ENCODE results near the gene PLSCR3.

The PLSCR3 gene

DNA sequence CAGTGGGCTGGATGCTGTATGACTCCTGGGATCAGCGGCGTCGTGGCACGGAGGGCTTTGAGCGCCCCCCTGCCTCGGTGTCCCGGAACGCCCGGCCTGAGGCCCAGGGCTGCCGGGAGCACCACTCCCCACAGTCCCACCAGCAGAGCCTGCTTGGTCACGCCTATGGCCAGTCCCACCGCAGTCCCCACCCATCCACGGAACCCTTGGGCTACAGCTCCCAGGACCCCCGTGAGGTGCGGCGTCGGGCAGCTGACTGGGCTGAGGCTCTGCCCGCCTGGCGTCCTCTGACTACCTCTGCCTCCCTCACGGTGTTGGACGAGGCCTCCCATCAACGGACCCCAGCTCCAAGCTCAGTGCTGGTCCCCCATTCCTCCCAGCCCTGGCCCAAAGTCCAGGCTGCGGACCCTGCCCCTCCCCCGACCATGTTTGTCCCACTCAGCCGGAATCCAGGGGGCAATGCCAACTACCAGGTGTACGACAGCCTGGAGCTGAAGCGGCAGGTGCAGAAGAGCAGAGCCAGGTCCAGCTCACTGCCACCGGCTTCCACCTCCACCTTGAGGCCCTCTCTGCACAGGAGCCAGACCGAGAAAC is 32.7 kb upstream of the PLSCR3 start:
- no peak for DNase-seq (ENCODE audit: low read depth in 2 of 2)

GRCh38 chr17:7426203-7426863 is 32.0 kb upstream of the PLSCR3 start:
- DNase-seq (ENCODE audit: low read depth in 2 of 2): no peak

DNA sequence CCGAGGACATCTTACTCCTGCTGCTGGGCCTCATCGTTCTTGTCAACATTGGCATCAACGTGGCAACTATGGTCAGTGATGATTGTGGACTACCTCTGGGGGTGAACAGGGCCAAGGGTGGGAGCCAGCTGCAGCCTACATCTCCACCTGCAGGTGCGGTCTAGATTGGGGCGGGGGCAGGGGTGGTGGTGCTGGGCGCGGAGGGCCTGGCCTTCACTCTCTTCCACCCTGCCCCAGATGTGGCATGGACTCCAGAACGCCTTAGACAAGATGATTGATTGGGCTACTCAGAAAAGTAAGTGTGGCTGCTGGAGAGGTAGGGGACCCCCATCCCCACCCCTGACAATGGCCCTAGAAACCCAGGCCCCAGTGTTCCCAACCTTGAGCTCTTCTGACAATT is 31.4 kb upstream of the PLSCR3 start:
- DNase-seq (ENCODE audit: low read depth in 2 of 2): no peak

DNA sequence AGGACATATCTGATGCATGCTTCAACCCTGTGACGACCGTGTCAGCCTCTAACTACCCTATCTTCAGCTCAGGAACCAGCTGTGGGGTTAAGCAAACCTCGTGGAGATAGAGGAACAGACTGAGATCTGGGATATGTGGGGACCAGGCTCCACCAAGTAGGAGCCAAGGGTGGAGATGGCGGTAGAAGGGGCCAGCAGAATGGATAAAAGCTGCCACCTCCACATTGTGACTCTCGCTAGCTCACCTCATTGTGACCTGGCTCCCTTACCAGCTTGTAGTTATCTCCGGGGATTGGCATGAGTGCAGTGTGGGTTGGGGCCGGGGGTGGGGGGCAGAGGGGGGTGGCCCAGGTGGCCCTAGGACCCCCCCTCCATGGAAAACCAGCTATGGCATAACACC is 31.0 kb upstream of the PLSCR3 start, which contains the start of gene SPEM2:
SPEM2 (plus strand) TSS at position 301 of the 400 bp plus-strand sequence; CDS start at position 374, 73 bp downstream.
- no peak for DNase-seq (ENCODE audit: low read depth in 2 of 2)

DNA sequence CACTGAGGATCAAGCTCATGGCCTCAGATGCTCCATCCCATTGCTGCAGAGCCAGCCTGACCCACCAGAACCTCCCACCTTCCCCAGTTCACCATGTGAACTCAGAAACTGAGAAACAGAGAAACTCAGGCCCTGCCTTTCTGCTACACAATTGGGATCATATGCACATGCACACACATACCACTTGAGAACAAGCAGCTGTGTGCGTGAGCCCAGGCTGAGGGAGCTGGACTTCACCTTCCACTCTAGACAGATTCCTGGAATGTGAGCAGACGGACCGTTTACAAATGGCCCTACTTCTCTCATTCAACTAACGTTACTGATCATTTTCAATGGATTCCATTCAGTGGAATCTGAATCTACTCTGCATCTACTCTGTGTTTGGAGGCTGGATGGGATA is 29.4 kb upstream of the PLSCR3 start:
- no peak for DNase-seq (ENCODE audit: low read depth in 2 of 2)

DNA sequence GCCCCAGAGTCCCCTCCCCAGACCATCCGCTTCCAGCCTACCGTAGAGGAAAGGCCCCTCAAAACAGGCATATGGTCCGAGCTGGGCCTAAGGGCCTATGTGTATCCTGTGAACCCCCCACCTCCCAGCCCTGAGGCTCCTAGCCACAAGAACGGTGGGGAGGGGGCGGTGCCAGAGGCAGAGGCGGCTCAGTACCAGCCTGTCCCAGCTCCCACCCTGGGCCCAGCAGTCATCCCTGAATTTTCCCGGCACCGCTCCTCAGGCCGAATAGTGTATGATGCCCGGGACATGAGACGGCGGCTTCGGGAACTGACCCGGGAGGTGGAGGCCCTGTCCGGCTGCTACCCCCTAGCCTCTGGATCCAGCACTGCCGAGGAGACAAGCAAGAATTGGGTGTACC is 26.9 kb upstream of the PLSCR3 start:
- no peak for DNase-seq (ENCODE audit: low read depth in 2 of 2)

DNA sequence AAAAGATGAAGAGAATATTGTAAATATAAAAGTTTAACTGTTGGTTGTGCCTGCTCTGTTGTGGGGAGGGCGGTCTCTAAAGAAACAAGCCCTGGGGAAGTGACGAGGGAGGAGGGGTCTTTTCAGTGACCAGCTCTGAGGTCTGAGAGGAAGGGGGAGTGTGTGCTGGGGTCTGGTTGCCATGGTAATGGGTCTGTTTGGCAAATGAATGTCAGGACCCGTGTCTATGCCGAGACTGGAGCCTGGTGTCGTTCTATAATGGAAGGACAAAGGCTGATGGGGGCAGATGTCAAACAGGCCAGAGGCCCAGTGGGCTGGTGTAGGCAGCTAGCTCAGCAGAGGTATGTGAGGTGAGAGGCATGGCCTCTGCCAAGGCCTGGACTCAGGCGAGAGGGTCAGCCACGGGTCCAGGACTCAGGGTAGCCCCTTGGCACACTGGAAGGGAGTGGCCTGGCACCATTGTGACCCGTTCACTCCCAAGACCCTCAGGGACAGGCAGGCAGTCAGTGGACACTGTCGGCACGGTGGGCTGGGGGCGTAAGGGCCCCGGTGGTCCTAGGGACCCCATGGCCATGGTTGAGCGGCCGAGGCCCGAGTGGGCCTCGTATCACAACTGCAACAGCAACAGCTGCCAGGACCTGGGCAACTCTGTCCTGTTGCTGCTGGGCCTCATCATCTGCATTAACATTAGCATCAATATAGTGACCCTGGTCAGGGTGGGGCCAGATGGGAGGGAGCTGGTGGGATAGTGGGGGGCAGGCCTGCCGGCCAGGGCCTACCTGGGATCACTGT is 25.7 kb upstream of the PLSCR3 start, which contains the start of gene SPEM1:
SPEM1 (plus strand) TSS at position 506 of the 792 bp plus-strand sequence; CDS start at position 567, 61 bp downstream.
- DNase-seq (ENCODE audit: low read depth in 2 of 2): no peak

DNA sequence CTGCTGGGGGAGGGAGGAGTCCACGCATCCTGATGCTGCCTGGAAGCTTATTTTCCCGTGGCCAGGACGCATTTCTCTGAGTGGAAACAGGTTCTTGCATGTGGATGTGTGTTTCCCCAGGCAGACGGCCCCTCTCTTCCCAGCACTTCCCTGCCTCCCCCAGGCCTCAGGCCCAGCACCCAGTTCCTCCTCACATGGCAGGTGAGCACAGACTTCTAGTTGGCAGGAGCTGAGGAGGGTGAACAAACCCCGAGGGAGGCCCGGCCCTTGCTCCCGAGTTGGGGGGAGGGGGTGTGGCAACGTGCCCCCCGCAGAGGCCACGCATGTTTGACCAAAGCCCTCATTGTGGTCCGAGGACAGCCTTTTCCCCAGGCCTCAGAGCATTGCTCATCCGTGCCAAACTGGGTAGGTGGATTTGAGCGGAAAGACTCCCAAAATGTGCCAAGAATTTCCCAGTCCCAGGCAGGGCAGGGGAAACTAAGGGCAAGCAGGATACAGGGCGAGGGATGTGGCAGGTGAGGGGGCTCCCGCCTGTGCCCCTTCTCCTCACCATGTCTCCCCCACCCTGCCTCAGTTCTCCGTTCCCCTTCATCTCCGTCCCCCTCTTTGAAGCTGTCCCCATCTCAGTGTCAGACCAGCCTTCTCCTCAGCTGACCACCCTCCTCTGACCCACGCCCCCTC is 24.3 kb upstream of the PLSCR3 start:
- no peak for DNase-seq (ENCODE audit: low read depth in 2 of 2)

GRCh38 chr17:7417056-7417655 is 22.8 kb upstream of the PLSCR3 start:
- DNase-seq (ENCODE audit: low read depth in 2 of 2): no peak

DNA sequence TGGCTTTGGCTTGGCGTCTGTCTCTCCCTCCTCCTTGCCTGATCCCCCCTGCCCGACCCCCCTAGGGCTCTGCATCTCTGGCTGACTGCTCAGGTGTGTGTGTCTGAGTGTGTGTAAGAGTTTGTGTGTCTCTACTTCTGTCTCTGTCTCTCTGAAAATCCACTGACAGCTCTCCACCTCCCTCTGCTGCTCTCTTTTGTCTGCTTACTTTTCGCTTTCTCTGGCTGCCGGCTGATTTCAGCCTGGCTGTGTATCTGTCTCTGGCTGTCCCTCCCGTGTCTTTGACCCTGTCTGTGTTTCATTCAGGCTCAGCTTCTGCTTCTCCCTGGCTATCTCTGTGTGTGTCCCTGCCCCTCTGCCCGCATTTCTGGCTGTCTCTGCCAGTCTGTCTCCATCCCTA is 22.0 kb upstream of the PLSCR3 start:
- DNase-seq (ENCODE audit: low read depth in 2 of 2): no peak

GRCh38 chr17:7415784-7416183 is 21.5 kb upstream of the PLSCR3 start:
- no peak for DNase-seq (ENCODE audit: low read depth in 2 of 2)

- no peak for DNase-seq (ENCODE audit: low read depth in 2 of 2)
Measured at GRCh38 chr17:7414837-7415236, 20.5 kb upstream of the PLSCR3 start.

GRCh38 chr17:7413346-7413985 is 19.1 kb upstream of the PLSCR3 start:
- DNase-seq (ENCODE audit: low read depth in 2 of 2): no peak

DNA sequence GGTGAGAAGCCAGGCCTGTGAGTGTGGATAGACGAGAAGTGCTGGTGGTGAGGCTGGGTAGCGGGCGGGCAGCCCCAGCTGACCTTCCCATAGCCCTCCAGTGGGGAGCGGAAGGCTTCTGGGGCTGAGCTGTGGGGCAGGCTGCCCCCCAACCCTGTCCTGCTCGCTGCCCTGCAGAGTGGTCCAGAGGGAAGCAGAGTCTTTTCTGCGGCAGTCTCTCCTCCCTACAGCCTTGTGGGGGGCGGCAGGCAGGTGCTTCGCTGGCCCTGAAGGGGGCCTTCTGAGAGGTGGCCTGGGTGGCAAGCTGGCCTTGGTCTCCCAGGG is 17.1 kb upstream of the PLSCR3 start:
- no peak for DNase-seq (ENCODE audit: low read depth in 2 of 2)

GRCh38 chr17:7410634-7411426 is 16.5 kb upstream of the PLSCR3 start:
- DNase-seq (ENCODE audit: low read depth in 2 of 2): no peak

DNA sequence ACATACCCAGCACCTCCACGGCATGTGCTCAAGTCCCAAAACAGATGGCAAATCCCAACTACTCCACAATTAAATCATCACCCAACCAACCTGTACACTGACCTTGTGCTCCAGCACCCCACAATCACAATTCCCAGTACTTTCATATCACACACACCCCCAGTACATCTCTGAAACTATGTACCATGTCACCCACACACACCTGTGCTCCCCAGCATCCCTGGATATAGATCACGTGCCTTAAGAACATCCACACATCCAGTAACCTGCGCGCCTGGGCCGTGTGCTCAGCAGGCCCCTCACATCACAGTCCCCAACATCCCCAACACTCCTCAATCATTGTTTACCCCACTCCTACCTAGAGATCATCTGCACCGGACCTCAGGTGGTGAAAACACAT is 15.4 kb upstream of the PLSCR3 start:
- DNase-seq (ENCODE audit: low read depth in 2 of 2): no peak

- no peak for DNase-seq (ENCODE audit: low read depth in 2 of 2)
Measured at GRCh38 chr17:7408863-7409262, 14.5 kb upstream of the PLSCR3 start.

DNA sequence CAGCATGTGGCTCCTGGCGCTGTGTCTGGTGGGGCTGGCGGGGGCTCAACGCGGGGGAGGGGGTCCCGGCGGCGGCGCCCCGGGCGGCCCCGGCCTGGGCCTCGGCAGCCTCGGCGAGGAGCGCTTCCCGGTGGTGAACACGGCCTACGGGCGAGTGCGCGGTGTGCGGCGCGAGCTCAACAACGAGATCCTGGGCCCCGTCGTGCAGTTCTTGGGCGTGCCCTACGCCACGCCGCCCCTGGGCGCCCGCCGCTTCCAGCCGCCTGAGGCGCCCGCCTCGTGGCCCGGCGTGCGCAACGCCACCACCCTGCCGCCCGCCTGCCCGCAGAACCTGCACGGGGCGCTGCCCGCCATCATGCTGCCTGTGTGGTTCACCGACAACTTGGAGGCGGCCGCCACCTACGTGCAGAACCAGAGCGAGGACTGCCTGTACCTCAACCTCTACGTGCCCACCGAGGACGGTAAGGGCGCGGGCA is 14.0 kb upstream of the PLSCR3 start:
- no peak for DNase-seq (ENCODE audit: low read depth in 2 of 2)

DNA sequence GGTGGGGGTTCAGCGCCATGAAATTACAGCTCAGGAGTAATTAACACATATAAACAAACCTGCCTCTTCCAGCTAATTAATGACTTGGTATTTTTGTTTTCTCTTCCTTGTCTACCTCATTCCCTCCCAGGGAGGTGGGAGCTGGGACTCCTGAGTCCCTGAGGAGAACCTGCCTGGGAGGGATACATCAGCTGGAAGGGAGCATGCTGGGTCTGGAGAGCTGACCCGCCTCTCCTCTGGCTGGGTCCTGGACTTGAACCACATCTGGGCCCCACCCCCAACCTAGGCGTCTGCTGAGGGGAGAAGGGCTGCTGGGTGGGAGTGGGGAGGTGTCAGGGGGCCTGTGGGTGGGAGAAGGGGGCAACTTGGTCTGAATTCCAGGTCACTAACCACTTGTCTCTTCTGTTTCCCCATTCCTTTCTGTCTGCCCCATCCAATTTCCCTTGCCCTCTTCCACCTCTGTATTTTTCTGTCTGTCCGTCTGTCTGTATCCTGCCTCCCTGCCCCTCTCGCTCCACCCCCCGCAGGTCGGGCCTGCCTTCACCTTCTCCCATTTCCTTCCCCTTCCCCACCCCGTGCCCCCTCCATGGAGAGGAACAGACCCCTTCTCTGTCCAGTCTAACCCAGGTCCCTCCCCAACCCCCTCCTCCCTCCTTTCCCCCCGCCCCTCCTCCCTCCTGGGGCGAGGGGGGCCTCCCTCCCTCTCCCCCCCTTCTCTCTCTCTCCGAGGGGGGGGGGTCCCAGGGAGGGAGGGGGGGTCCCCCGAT is 13.3 kb upstream of the PLSCR3 start, which contains the start of gene NLGN2:
NLGN2 (plus strand) TSS at position 361 of the 767 bp plus-strand sequence. CDS start 411 bp downstream, outside the sequence.
- DNase-seq (ENCODE audit: low read depth in 2 of 2): no peak

- DNase-seq (ENCODE audit: low read depth in 2 of 2): no peak
Measured at GRCh38 chr17:7407082-7407481, 12.8 kb upstream of the PLSCR3 start.
